Neural progenitor cell (in vitro differentiated cells): ENCODE measurements around the gene APBB2.

Experiments used
- EZH2phosphoT487 ChIP-seq: fragments of 200-600 bp; sonication (generic); IDR thresholded peaks from 2 replicates; pipeline ENCODE4 v1.6.1; 2017; ENCODE audit warnings: antibody characterized with exemption
- TF ChIP-seq, protein P1 (sequence below): fragments of 200-600 bp; sonication (generic); IDR thresholded peaks from 2 replicates; pipeline ENCODE4 v1.5.1; 2017; ENCODE audit warnings: antibody characterized with exemption, mild to moderate bottlenecking

DNA sequence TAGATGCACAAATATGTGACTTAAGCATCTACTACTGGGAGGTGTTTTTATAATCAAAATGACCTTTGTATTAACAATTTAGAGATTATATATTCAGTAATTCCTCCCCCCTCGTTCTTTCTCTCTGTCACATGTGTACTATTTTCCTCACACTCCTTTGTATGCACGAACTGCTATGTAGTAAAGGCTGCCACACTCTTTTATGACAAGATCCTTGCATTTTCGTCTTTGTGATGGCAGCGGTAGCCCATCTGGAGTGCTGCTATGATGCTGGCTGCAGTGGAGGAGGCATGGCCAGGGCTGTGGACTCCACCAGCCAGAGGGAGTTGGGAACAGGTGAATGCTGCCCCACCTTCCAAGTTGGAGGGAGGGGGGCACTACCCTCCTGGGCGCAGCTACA, 248.3 kb downstream of the APBB2 start:
- TF ChIP-seq, protein P1, sequence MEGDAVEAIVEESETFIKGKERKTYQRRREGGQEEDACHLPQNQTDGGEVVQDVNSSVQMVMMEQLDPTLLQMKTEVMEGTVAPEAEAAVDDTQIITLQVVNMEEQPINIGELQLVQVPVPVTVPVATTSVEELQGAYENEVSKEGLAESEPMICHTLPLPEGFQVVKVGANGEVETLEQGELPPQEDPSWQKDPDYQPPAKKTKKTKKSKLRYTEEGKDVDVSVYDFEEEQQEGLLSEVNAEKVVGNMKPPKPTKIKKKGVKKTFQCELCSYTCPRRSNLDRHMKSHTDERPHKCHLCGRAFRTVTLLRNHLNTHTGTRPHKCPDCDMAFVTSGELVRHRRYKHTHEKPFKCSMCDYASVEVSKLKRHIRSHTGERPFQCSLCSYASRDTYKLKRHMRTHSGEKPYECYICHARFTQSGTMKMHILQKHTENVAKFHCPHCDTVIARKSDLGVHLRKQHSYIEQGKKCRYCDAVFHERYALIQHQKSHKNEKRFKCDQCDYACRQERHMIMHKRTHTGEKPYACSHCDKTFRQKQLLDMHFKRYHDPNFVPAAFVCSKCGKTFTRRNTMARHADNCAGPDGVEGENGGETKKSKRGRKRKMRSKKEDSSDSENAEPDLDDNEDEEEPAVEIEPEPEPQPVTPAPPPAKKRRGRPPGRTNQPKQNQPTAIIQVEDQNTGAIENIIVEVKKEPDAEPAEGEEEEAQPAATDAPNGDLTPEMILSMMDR: no peak
- TF ChIP-seq EZH2phosphoT487: no peak
